Measurements from ENCODE around the gene ADCY9.

Gene ADCY9

DNA sequence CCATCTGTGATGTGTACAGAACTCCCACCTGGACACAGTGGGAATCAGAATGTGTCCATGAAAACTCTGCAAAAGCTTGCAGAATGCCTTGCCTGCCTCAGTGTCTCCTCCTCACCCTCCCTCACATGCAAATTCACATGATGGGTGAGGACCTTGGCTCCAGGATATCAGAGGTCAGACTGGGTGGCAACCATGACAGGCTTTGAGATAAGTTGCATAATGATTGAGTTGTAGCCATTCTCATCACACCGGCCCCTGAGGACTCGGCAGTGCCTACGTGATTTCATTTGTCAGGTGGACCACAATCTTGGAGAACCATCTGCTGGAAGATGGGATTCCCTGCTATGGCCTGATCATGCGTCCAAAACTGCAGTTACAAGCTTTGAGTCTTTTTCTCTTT lies 3.9 kb upstream of the ADCY9 start:
- DNase-seq = no peak

DNA sequence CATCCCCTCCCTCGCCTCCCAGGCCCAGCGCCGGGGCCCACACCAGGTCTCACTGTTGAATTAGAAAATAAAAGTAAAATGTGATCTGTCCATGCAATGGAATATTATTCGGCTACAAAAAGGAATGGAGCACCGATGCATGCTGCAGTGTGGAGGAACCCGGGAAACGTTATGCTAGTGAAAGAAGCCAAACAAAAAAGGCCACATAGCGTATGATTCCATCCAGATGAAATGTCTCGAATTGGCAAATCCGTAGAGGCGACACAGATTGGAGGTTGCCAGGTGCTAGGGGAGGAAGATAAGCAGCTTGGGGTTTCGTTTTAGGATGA lies 972 bp upstream of the ADCY9 start:
- DNase-seq = no peak

DNA sequence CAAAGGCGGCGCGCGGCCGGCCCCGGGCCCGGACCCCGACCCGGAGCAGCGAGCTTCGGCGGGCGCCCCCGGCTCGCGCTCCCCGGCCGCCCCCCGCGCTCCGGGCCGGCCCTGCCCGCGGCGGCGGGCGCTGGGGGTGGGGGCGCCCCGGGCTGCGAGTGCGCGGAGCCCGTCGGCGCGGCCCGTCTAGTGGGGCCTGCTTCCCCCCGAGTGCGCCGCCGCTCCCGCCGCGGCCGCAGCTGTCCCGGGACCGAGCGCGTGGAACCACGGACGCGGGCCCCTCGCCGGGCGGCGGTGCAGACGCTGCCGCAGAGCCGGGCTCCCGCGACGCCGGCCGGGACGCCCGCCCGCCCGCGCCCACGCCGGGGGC lies 308 bp downstream of the ADCY9 start:
- DNase-seq = no peak

DNA sequence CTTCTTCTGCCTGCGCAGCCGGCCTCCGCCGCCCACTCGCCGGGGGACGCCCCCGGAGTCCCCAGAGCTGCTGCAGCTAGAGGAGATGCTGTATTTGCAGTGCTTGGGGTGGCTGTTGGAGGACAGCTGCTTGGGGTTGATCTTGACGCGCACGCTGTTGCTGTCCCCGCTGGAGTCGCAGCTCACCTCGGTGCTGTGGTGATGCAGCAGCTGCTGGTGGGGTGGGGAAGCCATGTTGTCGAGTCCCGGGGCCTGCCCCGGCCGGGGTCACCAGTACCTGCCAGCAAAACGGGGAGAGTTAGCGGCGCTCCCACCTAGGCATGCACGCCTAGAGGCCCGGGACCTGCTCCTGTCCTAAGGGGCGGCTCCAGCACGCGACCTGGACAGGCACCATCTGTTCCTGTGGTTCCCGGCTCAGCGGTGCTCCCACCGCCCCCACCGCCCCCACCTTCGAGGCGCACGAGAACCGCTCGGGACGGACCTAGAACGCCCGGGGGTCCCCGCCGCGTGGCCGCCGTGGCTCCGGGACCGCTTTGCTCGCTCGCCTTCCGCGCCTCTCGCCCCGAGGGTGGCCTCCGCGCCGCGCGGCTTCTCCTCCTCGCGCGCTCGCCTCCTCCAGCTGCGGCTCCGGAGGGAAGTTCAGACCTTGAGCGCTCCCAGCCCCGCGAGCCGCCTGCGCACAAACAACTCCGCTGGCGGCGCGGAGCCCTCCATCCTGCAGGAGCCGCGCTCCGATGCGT lies 863 bp downstream of the ADCY9 start:
- DNase-seq = no peak

DNA sequence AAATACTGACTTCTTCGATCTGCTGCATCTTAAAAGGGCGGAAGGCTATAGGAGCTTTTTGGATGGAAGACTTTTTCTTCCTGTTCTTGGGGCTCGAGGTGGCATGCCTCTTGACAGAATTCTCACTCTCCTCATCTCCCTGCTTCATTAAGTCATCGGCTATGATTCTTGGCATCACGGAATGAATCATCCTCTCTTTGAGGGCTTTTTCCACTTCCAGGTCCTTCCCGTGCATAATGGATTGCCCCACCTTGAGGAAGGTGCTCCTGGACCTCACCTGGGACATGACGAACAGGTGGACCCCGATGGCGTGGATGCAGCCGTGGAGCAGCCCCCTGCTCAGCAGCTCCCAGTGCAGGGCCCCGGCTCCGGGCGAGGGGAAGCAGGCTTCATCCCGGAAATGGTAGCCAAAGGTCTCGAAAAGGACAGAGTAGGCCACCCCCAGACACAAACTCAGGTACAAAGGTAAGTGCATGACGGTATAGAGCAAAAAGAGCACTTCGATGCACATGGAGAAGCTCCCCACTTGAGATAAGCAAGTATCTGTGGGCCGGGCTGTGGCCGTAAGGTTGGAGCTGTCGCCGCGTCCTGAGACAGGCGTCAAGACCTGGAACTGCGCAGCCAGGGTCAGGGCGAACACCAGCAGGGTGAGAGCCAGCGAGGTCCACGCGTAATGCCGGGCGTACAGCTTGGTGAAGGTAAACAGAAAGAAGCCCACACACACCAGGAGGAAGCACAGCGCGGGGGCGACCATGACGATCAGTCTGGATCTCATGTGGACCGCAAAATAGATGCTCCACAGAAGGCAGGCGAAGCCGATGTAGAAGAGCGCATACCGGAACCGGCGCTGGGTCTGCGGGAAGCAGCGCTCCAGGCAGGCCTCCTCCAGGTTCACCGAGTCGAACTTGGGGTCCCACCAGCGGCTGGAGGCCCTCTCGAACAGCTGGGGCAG lies 1.7 kb downstream of the ADCY9 start:
- DNase-seq = no peak

DNA sequence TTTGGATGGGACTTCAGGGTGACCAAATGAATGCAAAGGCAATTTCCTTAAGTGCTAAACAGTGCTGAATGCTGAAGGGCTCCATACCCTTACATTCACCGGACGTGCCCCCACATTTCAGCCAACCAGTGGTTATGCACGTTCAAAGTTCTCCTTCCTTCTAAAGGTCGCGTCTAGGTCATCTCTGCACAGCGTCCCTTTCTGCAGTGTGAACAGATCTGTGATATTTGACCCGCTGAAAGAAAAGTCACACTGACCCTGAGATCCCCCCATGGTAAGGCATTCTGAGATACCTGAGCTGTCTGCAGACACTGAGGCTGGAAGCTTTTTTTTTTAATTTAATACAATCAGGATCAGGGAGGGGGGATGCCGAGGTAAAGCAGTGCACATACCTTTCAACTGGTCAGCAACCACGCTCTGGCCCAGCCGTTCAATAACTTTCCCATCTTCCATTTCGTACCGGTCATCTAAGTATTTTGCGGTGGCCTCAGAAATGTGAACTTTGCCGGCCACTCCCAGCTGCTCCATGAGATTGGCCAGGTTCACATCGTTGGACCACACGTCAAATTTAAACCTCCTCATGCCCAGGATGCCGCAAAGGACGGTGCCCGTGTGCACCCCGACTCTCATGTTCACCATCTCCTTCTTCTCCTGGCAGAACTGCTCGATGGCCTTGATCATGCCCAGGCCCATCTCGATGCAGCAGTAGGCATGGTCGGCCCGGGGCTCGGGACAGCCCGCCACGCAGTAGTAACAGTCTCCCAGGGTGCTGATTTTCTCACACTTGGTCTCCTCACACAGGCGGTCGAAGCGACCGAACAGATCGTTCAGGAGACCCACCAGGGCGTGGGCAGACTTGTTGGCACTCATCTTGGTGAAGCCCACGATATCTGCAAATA lies 2.6 kb downstream of the ADCY9 start:
- no peak for DNase-seq

DNA sequence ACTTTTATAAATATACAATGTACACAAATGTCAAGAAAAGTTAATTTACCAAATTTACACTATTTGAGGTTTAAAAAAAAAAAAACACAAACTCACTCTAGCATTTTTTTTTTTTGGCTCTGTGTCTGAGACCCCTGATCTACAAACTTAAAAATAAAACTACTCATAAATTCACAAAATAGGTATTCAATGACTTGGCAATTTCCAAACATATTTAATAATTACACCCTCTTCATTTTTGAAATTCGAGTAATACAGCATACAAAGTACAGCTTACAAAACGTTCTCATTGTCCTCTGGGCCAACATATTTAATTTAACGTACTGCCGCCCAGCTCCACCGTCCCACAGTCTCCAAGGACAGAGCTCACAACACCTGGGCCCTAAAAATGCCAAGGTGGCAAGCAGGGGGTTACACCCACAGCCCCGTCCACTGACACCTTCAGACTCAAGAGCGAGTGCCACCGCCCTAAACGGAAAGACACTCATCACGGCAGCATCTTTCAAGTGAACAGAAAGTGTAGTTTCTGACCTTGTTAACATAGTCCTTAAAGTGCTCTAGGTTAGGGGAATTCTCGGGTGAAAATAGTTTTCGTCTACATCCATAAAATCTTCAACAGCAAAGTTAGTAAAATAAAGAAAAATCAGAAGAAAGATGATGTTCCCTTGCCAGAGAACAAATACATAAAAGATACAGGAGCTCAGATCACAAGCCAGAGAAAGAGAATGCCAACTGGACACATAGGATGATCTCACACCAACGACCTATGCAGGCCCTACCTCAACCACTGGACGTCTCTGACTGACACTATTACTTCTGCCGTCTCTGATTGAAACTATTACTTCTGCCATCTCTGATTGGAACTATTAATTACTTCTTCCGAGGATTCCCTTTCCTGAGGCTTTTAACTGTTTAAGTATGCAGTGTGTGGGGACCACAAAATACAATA lies 4.2 kb downstream of the ADCY9 start:
- no peak for DNase-seq

DNA sequence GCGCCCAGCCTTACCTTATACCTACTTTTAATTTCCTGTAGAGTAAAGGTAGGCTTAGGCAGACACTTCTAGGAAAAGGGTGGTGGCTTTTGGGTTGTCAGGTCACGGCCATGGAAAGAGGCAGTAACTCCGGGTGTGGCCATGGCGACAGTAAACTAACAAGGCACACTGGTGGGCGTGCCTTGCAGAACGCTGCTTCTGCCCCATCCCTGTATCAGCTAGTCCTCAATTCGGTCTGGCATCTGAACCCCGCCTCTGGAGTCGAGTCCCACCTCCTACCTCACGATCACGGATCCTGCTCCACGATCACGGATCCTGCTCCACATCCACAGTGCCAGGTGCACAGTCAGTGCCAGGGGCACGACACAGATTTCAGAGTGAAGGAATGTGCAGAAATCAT lies 5.6 kb downstream of the ADCY9 start:
- DNase-seq = no peak

DNA sequence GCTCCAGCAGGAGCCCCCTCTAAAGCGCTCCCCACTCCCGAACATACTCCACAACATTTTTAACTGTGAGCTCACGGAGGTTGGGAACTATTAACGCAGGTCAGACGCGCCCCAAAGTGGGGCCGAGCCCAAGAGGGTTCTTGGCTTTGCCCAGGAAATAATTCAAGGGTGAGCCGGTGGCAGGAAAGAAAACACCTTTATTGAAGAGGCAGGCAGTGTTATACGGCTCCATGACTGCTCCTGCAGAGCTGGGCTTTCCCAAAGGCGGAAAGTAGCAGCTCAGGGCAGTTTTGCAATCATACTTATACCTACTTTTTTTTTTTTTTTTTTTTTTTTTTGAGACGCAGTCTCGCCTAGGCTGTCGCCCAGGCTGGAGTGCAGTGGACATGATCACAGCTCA lies 6.2 kb downstream of the ADCY9 start:
- no peak for DNase-seq

DNA sequence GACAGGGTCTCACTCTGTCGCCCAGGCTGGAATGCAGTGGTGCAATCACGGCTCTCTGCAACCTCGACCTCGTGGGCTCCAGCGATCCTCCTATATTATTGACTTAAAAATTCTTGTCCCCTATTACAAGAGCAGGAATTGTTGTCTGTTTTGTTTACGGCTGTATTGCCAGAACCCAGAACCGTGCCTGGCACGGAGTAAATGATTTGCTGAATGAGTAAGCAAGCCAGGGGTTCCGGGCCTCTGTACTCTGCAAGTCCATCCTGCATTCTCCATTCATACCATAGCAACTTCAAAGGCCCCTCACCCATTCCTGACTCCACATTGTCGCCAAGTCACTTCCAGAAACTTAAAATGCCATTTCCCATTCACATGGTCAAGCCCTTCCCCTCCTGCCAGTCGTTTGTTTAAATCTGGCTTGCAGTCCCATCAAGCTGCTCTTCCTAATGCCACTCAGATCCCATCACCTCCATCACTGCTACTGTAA lies 6.9 kb downstream of the ADCY9 start:
- DNase-seq = no peak

DNA sequence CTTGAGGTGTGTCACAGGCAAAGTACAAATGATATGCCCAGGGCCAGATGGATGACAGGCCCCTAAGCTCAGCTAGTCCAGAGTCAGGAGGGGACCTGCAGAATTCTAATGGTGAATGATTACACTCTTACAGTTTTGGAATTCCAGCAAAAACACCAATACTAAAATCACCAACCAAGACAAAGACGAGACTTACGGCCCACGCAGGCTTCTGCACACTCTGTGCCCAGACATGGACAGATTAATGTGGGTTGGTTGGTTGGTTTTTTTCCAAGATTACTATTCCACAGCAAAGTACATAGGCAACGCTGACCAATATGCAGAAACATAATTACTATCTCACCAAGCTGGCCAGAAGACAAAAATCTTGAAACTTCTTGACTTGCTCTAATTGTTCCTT lies 9.7 kb downstream of the ADCY9 start:
- no peak for DNase-seq

DNA sequence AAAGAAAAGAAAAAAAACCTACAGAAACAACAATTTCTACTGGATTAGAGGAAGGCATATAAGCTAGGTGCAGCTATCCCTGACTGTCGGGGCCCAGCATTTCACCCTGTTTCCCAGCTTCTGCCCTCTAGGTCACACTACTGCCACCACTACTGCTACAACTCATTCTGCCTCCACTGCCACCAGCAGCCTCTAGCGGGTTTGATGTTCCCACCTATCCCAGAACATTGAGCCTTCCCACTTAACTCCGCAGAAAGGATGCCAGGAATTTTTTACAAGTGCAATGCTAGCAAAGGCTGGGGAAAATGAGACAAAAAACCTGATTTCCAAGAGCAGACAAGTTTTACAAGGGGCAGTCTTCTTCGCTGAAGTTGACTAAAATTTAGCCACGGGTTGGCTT lies 10.4 kb downstream of the ADCY9 start:
- no peak for DNase-seq

DNA sequence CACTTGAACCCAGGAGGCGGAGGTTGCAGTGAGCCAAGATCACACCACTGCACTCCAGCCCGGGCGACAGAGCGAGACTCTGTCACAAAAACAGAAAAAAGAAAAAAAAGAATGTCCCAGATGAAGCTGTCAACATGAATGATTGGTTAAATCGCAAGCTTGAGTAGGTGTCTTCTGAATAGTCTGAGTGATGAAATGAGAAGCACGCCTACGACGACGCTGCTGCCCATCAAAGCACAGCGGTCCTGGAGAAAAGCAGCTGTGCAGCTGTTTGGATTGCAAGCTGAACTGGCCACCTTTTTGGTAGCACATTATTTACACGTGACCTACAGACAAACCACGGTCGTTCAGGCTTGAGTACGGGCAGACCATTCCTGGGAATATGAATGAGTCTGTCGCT lies 12.5 kb downstream of the ADCY9 start:
- no peak for DNase-seq

DNA sequence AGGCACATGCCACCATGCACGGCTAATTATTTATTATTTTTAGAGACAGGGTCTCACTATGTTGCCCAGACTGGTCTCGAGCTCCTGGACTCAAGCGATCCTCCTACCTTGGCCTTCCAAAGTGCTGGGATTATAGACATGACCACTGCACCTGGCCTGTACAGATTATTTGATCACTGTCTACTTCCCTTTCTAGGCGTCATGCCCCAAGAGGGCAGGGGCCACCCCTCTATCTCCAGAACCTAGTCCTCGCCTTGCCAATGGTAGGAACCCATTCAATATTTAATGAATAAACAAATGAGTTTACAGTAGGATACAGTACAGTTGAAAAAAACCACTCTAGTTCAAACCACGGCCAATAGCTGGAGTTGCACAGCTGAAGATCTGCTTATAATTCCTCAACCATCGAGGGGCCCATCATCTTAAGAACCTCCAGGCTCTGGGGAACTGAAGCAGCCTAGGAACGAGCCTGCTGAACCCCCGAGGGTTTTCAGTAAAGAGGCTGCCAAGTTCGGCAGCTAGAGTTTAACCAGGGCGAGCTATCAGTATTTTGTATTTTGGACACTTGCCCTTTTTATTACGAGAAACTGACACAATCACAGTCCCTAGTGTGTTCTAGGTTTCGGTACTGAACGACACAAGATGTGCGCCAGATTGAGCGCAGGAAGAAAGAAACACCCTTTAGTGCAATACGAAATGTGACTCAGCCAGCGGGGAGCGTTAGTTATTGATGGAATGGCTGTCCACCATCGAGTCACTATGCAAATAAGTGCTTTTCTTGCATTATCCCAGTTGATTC lies 14.6 kb downstream of the ADCY9 start:
- no peak for DNase-seq

DNA sequence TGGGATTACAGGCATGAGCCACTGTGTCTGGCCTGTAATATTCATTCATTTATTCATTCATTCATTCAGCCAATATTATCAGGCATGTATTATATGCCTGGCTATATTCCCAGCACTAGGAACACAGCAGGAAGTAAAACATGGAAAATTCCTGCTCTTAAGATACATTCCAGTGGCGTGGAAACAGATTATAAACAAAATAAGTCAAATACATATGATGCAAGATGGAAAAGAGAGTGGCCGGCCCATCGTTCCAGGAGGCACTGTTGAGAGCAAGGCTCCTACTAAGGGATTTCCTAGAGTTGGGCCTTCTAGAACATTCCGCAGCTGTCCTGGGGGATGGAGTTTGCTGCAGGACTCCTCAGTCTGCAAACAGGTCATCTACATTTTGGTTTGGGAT lies 17.7 kb downstream of the ADCY9 start:
- no peak for DNase-seq

DNA sequence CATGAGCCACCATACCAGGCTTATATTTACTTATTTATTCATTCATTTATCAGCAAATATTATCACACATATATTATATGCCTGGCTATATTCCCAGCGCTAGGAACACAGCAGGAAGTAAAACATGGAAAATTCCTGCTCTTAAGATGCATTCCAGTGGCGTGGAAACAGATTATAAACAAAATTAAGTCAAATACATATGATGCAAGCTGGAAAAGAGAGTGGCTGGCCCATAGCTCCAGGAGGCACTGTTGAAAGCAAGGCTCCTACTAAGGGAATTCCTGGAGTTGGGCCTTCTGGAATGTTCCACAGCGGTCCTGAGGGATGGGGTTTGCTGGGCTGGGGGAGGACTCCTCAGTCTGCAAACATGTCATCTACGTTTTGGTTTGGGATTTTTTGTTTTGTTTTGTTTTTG lies 18.4 kb downstream of the ADCY9 start:
- no peak for DNase-seq

DNA sequence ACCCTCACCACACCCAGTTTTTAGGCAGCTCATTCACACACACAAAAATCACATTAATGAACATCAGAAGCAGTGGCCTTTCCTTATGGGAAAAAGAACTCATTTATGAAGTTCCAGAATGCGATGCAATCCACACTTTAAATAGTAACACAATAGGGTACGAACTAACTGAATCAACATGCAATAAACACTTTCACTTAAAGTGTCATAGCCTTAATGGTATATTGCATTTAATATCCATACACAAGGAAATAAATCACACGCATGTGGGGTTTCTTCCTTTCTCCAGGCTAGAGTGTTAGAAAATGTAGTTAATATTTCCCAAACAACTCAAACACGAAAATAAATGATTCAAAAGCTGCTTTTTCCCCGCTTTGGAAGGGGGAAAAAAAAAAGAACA lies 19.7 kb downstream of the ADCY9 start:
- no peak for DNase-seq

DNA sequence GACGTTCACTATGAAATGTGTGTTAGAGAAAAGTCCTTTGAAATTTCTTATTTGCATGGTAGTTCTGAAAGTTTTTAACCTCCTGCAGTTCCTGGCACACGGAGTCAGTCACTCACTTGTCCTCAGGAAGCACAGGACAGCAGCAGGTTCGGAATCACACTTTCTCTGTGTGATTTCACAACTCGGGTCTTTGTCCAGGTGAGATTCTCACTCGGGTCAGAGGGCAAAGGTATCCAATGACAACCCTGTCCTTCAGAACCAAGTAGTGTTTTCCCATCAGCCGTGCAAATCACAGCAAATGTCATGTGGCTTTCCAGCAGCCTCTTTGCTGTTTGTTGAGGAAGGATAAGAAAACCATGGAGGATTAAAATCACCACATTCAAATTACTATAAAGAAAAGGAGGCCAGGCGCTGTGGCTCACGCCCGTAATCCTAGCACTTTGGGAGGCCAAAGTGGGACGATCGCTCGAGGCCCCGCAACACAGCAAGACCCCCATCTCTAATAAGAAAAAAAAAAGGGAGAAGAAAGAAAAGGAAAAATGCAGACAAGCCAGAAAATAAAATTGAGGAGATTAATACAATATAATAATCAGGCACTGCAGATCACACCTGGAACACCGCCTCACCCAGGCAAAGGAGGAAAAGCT lies 22.0 kb downstream of the ADCY9 start:
- DNase-seq = no peak

DNA sequence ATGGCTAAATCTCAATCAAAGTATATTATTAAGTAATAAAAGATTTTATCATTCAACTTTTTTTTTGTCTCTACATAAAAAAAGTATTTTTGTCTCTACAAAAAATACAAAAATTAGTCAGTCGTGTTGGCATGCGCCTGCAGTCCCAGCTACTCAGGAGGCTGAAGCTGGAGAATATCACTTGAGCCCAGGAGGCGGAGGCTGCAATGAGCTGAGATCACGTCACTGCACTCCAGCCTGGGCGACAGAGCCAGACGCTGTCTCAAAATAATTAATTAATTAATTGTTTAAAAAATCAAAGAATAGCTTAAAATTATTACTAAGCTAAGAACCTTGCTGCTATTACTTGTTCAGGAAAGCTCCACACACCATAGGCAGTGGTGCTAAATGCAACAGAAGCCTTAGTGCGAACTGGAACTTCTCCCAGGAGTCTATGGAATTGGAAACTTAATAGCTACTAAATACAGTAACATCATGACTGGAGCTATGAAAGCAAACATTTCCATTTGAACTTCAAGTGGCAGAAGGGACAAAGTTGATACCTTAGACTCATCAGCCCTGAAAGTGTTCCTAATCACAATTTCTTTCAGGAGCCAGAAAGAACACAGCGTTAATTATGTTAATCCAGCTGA lies 22.6 kb downstream of the ADCY9 start:
- DNase-seq = no peak
